ENCODE results near the gene HOXD13.

HOXD13 gene

DNA sequence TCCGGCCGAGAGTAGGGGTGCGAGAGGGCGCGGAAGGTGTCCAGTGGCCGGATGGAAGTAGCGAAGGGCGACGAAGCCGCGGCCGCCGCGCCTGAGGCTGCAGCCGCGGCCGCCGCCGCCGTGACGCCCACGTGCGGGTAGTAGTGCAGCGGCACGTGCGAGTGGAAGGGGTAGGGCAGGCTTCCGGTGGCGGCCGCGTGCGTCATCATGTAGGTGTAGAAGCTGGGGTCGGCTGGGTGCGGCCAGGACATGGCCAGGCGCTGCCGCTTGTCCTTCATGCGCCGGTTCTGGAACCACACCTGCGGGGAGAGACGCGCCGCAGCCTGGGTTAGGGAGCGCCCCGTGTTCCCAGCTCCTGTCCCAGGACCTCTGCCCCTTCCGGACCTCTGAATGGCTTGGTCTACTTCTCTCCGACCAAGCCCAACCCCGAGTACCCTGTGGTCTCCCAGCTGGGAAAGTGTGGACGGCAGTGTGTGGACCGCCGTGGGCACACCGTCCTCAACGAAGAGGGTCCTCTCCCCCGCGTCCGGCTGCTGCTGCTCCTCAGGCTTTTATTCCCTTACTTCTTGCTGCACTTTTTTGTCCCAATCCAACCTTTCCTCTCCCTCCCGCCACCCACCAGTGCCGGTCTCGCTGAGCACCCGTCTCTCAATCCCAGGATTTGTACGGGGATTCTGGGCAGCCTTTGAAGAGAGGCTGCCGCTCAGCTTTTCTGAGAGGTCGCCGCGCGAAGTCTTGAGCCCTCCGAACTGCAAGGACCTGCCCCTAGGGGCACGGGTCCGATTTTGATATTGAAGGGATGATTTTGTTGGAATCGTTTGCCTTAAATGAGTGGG is 11.8 kb upstream of the HOXD13 start:
- no peak for TF ChIP-seq CTCF (IDR thresholded peaks at IDR 0.05; ENCODE audit: extremely low read depth, insufficient read depth, missing control alignments)
- DNase-seq (ENCODE audit: low spot score) = peak; percentile 38
- in situ Hi-C loops (cut with MboI; ENCODE audit: low pct_unique_long_range_greater_than_20kb, low sequenced_read_pairs, unreplicated experiment) = loop anchor here (25.0 kb wide), 2 partner anchors 393 to 1743 kb away; partner anchors contain the start of gene SP9

- in situ Hi-C loops (cut with MboI; ENCODE audit: low pct_unique_long_range_greater_than_20kb, low sequenced_read_pairs, unreplicated experiment) = loop anchor here (25.0 kb wide), 2 partner anchors 394 to 1744 kb away; partner anchors contain the start of gene SP9
These were observed 11.1 kb upstream of the HOXD13 start for GRCh38 chr2:176081376-176081836.

DNA sequence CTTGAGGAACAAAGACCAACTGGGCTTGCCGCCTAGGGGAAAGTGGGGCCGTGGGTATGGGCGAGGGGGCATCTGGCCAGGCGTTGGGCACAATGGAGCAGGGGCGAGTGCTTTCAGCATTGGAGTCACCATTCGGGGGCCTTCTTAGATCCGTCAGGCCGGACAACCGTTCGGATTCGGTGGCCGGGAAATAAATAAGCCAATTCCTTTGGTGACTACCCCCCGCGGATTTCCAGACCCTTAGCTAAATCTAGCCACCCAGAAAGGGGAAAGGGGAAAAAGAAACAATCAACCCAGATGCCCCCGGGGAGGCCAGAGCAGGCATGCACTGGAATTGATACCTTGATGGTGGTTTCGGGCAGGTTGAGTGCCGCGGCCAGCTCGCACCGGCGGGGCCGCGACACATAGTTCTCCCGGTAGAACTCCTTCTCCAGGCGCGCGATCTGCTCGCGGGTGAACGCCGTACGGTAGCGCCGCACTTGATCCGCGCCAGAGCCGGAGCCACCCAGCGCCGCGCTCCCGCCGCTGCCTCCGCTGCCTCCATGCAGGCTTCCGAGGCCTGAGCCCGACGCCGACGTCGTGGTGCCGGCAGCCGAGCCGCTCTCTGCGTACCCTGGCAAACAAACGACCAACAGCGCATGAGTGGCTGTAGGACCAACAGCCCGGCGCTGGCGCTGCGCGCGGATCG is 10.5 kb upstream of the HOXD13 start:
- no peak for TF ChIP-seq CTCF (IDR thresholded peaks at IDR 0.05; ENCODE audit: extremely low read depth, insufficient read depth, missing control alignments)
- in situ Hi-C loops (cut with MboI; ENCODE audit: low pct_unique_long_range_greater_than_20kb, low sequenced_read_pairs, unreplicated experiment) = loop anchor here (25.0 kb wide), 2 partner anchors 395 to 1745 kb away; partner anchors contain the start of gene SP9
- peak; percentile 41 for DNase-seq (ENCODE audit: low spot score)

More at GRCh38 chr2:176081376-176081836, 11.1 kb upstream of the HOXD13 start:
- peak; percentile 30 for DNase-seq (ENCODE audit: low spot score)
- TF ChIP-seq CTCF (IDR thresholded peaks at IDR 0.05; ENCODE audit: extremely low read depth, insufficient read depth, missing control alignments) = no peak

- in situ Hi-C loops (cut with MboI; ENCODE audit: low pct_unique_long_range_greater_than_20kb, low sequenced_read_pairs, unreplicated experiment) = loop anchor here (25.0 kb wide), 2 partner anchors 395 to 1745 kb away; partner anchors contain the start of gene SP9
- TF ChIP-seq CTCF (IDR thresholded peaks at IDR 0.05; ENCODE audit: extremely low read depth, insufficient read depth, missing control alignments) = no peak
These were observed 10.0 kb upstream of the HOXD13 start for GRCh38 chr2:176082525-176082823.

DNA sequence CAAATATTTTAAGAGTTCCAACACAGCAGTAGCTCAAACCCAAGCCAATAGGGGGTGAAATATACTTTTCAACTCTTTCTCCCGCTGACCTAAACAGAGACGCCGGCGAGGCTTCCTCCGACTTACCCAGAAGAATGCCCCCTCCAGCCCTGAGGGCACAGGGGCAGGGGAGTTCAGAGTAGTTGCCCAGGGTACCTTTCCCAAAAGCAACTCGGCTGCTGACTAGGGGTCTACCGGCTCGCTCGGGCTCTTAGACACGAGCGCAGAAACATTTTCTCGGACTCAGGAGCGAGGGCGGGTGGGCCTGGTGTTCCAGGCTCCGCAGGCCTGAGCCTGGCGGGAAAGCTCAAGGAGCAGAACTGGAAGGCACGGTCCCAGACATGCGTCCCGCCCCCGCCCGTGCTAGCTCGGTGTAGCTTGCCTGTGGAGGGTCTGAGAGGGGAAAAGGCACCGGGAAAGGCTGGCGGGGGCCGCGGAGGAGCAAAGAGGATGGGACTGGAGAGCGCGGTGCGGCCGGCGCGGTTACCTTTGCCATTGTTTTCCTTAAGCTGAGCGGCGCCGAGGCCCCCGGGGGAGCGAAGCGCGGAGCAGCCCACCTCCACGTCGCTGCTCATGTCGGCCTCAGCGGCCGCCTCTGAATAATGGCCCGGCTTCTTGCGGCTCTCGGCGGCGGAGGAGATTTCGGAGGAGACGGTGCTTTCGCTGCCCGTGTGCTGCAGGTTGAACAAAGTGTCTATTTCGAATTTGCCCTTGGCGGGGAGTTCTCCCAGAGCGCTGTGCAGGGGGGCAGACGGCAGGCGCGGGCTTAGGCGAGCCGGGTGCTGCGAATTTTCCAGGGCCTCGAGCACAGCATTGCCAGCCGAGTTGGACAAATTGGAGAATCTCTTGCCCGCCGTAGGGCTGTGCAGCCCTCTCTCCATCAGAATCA is 9.4 kb upstream of the HOXD13 start:
- DNase-seq (ENCODE audit: low spot score) = peak; percentile 19
- in situ Hi-C loops (cut with MboI; ENCODE audit: low pct_unique_long_range_greater_than_20kb, low sequenced_read_pairs, unreplicated experiment) = loop anchor here (25.0 kb wide), 2 partner anchors 396 to 1746 kb away; partner anchors contain the start of gene SP9
- TF ChIP-seq CTCF (IDR thresholded peaks at IDR 0.05; ENCODE audit: extremely low read depth, insufficient read depth, missing control alignments) = no peak

More at GRCh38 chr2:176082525-176082823, 10.0 kb upstream of the HOXD13 start:
- DNase-seq (ENCODE audit: low spot score) = no peak

Measured in GM13977 (cell line).